Stimulated activated naive CD8-positive, alpha-beta T cell treated with anti-CD3 and anti-CD28 coated beads, Interleukin-15, amount 100 ng/mL, for 72 hours (primary cell): ENCODE results near the gene DIPK2B.

Experiments used
- ATAC-seq: fragments of 150-1000 bp; cut with Tn5 transposase; 2 replicates; pipeline ENCODE4 v1.10.0; 2021; ENCODE audit warnings: mild to moderate bottlenecking, moderate library complexity
- DNase-seq, 2 donors: peaks; one replicate each; pipeline ENCODE4 v3.0.0; 2021 to 2022
- H3K27ac Mint-ChIP-seq, 2 donors: one replicate each; pipeline ENCODE4 v1.8.0; 2022; ENCODE audit warnings: mild to moderate bottlenecking in 2 of 2, mixed read lengths in 2 of 2, moderate library complexity in 2 of 2
- H3K27me3 Mint-ChIP-seq: one replicate; pipeline ENCODE4 v1.8.0; 2022; ENCODE audit warnings: mixed read lengths
- H3K4me1 Mint-ChIP-seq: one replicate; pipeline ENCODE4 v1.8.0; 2022; ENCODE audit warnings: mild to moderate bottlenecking, mixed read lengths
- H3K4me3 Mint-ChIP-seq, 2 donors: one replicate each; pipeline ENCODE4 v1.8.0; 2022; ENCODE audit warnings: mild to moderate bottlenecking in 2 of 2, mixed read lengths in 2 of 2, moderate library complexity in 1 of 2
- H3K9me3 Mint-ChIP-seq, 2 donors: one replicate each; pipeline ENCODE4 v1.8.0; 2022; ENCODE audit warnings: mixed read lengths in 2 of 2

DIPK2B gene

DNA sequence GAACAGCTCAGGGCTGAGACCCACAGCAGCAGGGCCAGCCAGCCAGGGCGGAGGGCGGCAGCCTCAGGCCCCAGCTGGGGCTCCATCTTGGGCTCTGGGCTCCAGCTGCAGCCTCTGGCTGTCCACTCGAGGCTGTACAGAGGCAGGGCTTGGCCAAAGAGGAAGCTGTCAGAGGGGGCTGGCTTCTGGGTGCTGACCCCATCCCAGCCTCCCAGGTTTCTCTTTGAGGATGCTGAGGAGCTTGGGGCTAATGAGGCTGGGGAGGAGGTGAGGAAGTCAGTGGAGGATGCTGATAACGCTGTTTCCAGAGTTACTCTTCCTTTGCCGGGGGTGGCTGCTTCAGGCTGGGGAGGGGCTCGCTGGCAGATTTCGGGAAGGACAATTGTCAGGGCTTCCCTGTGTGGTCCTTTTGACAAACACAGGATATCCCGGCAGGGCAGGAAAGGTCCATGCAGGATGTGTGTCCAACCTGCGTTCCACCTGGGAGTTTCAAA is at the start of gene DIPK2B:
DIPK2B (minus strand) TSS at position 136 of the 494 bp plus-strand sequence; CDS start at position 86, 50 bp downstream.
- peaks cover 27% of the 10 kb centered on the region for H3K27me3 Mint-ChIP-seq
- H3K4me1 Mint-ChIP-seq: no peaks in the 10 kb centered on the region
- ATAC-seq (no peak), DNase-seq (no peak)
- no peak within 1 kb of the TSS for H3K4me3 Mint-ChIP-seq
- H3K9me3 Mint-ChIP-seq: peaks cover 0 to 7% of the 10 kb centered on the region in 2 donors
- H3K27ac Mint-ChIP-seq: no peak within 1 kb of the TSS

GRCh38 chrX:45240301-45240700 is 39.6 kb upstream of the DIPK2B start:
- no peak for DNase-seq
- Mint-ChIP-seq H3K4me1 (no peaks in the 10 kb centered on the region), H3K4me3 (no peak overlapping the region), H3K27ac (no peak overlapping the region), H3K9me3 (peaks cover 0 to 5% of the 10 kb centered on the region in 2 donors), H3K27me3 (no peaks in the 10 kb centered on the region)
- ATAC-seq: no peak

GRCh38 chrX:45238489-45238888 is 37.8 kb upstream of the DIPK2B start:
- H3K27me3 Mint-ChIP-seq: no peaks in the 10 kb centered on the region
- DNase-seq: no peak
- no peak for ATAC-seq
- H3K27ac Mint-ChIP-seq: no peak overlapping the region
- no peaks in the 10 kb centered on the region for H3K4me1 Mint-ChIP-seq
- peaks cover 0 to 6% of the 10 kb centered on the region in 2 donors for H3K9me3 Mint-ChIP-seq
- no peak overlapping the region for H3K4me3 Mint-ChIP-seq

GRCh38 chrX:45233531-45233930 is 32.9 kb upstream of the DIPK2B start:
- no peak for ATAC-seq

GRCh38 chrX:45232139-45232538 is 31.5 kb upstream of the DIPK2B start:
- Mint-ChIP-seq H3K27ac (no peak overlapping the region), H3K27me3 (no peaks in the 10 kb centered on the region), H3K4me1 (peaks cover 5% of the 10 kb centered on the region), H3K4me3 (no peak overlapping the region), H3K9me3 (peaks cover 4 to 13% of the 10 kb centered on the region in 2 donors)
- ATAC-seq: no peak
- no peak for DNase-seq

More at GRCh38 chrX:45233531-45233930, 32.9 kb upstream of the DIPK2B start:
- H3K27ac Mint-ChIP-seq: peak overlapping the region in 1 of 2 donors; percentile 46
- no peaks in the 10 kb centered on the region for H3K27me3 Mint-ChIP-seq
- H3K4me1 Mint-ChIP-seq: peaks cover 5% of the 10 kb centered on the region
- H3K9me3 Mint-ChIP-seq: peaks cover 4 to 13% of the 10 kb centered on the region in 2 donors
- no peak overlapping the region for H3K4me3 Mint-ChIP-seq
- DNase-seq: no peak

GRCh38 chrX:45230410-45230809 is 29.7 kb upstream of the DIPK2B start:
- Mint-ChIP-seq H3K4me1 (peaks cover 5% of the 10 kb centered on the region), H3K9me3 (peaks cover 4 to 13% of the 10 kb centered on the region in 2 donors), H3K27ac (no peak overlapping the region), H3K4me3 (no peak overlapping the region), H3K27me3 (no peaks in the 10 kb centered on the region)
- no peak for ATAC-seq
- DNase-seq: no peak

GRCh38 chrX:45229348-45229747 is 28.7 kb upstream of the DIPK2B start:
- Mint-ChIP-seq H3K4me1 (peaks cover 5% of the 10 kb centered on the region), H3K27ac (no peak overlapping the region), H3K9me3 (peaks cover 4 to 13% of the 10 kb centered on the region in 2 donors), H3K4me3 (no peak overlapping the region), H3K27me3 (no peaks in the 10 kb centered on the region)
- ATAC-seq (no peak), DNase-seq (no peak)

DNA sequence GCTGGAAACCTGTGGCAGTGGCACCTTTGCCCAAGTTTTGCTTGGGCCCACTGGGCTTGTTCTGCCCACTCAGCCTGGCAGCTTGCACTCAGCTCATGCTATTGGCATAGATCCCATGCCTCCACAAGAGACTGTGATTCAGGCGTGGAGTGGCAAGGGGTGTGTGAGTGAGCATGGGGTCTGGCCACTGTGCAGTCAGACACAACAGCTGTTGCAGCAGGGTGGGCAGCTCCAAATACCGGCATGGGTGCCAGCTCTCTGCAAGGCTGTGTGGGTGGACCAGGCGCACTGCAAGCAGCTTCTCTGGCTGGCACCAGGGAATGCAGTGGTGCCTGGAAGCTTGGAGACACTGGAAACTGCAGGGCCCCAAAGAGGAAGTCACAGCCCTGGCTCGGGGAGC is 27.4 kb upstream of the DIPK2B start:
- H3K9me3 Mint-ChIP-seq: peaks cover 3 to 4% of the 10 kb centered on the region in 2 donors
- H3K27ac Mint-ChIP-seq: no peak overlapping the region
- no peak overlapping the region for H3K4me3 Mint-ChIP-seq
- DNase-seq (no peak), ATAC-seq (no peak)
- peaks cover under 1% of the 10 kb centered on the region for H3K27me3 Mint-ChIP-seq
- H3K4me1 Mint-ChIP-seq: peaks cover 5% of the 10 kb centered on the region

DNA sequence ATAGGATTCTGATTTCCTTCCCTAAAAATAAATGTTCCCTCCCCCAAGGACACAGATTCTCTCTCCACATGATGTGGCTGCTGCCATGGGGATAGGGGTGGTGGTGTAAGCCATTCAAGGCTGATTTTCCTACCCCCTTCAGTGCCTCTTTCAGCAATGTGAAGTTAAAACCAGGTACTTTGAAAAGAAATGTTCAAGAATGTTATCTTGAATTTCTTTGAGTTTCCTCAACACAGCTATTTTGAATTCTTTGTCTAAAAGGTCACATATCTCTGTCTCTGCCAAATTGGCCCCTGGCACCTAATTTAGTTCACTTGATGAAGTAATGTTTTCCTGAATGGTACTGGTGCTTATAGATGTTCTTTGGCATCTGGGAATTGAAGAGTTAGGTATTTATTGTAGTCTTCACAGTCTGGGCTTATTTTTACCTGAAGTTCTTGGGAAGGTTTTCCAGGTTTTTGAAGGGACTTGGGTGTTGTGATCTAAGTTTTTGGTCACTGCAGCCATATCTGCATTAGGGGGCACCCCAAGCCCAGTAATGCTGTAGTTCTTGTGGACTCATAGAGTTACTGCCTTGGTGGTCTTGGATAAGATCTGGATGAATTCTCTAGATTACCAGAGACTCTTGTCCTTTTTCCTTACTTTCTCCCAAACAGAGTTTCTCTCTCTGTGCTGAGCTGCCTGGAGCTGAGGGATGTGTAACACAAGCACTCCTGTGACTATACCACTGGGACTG is 7.6 kb upstream of the DIPK2B start:
- Mint-ChIP-seq H3K4me1 (no peaks in the 10 kb centered on the region), H3K9me3 (peaks cover 9 to 22% of the 10 kb centered on the region in 2 donors), H3K27ac (no peak overlapping the region), H3K27me3 (peaks cover 9% of the 10 kb centered on the region), H3K4me3 (no peak overlapping the region)
- DNase-seq (no peak), ATAC-seq (no peak)

- no peak for ATAC-seq
- Mint-ChIP-seq H3K4me1 (no peaks in the 10 kb centered on the region), H3K27ac (no peak overlapping the region), H3K27me3 (peaks cover 36% of the 10 kb centered on the region), H3K4me3 (no peak overlapping the region), H3K9me3 (peaks cover 9 to 17% of the 10 kb centered on the region in 2 donors)
- no peak for DNase-seq
Measured at GRCh38 chrX:45202171-45202570, 1.5 kb upstream of the DIPK2B start.

DNA sequence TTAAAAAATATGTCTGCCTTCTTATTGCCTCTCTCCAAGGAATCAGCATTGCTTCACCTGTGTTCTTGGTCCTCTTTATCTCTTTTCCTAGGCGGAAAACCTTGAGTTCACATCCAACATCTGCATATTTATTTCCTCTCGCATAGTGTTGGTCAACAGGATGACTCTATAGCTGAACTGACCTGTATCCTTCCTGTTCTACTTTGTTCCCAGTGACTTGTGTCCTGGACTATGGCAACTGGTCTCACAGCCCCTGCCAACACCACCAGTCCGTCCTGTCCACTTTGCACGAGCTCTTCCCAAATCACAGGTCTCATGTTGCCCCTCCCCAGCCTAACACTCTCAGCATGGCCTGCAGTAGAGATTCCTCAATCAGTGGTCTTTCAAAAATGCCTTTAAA is 2.0 kb downstream of the DIPK2B start:
- Mint-ChIP-seq H3K27ac (no peak overlapping the region), H3K4me1 (no peaks in the 10 kb centered on the region), H3K4me3 (no peak overlapping the region), H3K9me3 (no peaks in the 10 kb centered on the region), H3K27me3 (peaks cover 27% of the 10 kb centered on the region)
- DNase-seq: no peak
- ATAC-seq: no peak

DNA sequence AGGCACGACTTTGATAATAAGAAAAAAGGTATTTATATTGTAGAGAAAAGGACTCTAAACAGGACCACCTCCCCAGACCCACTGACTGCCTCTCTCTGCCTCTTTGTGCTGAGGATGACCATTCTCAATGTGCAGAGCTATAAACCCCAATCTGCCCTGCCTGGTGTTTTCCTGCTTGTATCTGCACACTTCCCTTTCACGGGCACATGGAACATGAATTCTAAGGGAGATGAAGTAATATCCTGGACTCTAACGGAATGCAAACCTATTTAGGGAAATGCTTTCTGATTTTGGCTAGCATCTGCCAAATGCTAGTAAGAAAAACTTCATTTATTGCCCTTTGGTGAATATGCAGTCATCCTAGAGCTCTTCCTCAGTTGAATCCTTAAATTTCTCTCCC is 2.4 kb downstream of the DIPK2B start:
- ATAC-seq (no peak), DNase-seq (no peak)
- Mint-ChIP-seq H3K9me3 (no peaks in the 10 kb centered on the region), H3K27ac (no peak overlapping the region), H3K4me1 (no peaks in the 10 kb centered on the region), H3K4me3 (no peak overlapping the region), H3K27me3 (peaks cover 27% of the 10 kb centered on the region)

GRCh38 chrX:45196701-45197100 is 4.0 kb downstream of the DIPK2B start:
- ATAC-seq: no peak
- H3K9me3 Mint-ChIP-seq: no peaks in the 10 kb centered on the region
- H3K4me3 Mint-ChIP-seq: no peak overlapping the region
- H3K4me1 Mint-ChIP-seq: peaks cover 3% of the 10 kb centered on the region
- H3K27ac Mint-ChIP-seq: no peak overlapping the region
- no peak for DNase-seq
- peaks cover 24% of the 10 kb centered on the region for H3K27me3 Mint-ChIP-seq

- DNase-seq (no peak), ATAC-seq (no peak)
- Mint-ChIP-seq H3K4me1 (peaks cover 21% of the 10 kb centered on the region), H3K9me3 (no peaks in the 10 kb centered on the region), H3K27ac (no peak overlapping the region), H3K27me3 (no peaks in the 10 kb centered on the region), H3K4me3 (no peak overlapping the region)
Measured at GRCh38 chrX:45191820-45192409, 8.8 kb downstream of the DIPK2B start.

- ATAC-seq (peak; percentile 54), DNase-seq (no peak)
- H3K9me3 Mint-ChIP-seq: no peaks in the 10 kb centered on the region
- peaks cover 21% of the 10 kb centered on the region for H3K4me1 Mint-ChIP-seq
- H3K4me3 Mint-ChIP-seq: no peak overlapping the region
- no peak overlapping the region for H3K27ac Mint-ChIP-seq
- H3K27me3 Mint-ChIP-seq: no peaks in the 10 kb centered on the region
Measured at GRCh38 chrX:45191383-45191782, 9.3 kb downstream of the DIPK2B start.

DNA sequence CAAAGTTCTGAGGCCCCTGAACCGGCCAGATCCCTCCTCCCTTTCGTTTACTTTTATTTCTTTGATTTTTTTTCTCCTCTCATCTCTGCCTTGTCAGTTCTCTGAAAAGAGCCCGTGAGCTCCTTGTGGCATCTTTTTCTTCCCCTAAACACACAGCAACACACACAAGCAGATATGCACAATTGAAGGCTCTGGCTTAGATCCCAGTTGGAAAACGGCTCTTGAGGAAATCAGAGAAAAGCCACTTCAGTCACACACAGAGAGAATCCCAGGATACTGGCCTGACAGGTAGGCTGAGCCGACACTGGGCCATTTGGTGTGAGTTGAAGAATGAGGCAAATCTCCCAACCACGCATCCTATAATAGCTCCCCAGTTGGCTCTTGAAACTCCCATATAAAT is 12.9 kb downstream of the DIPK2B start:
- no peak for DNase-seq
- no peak for ATAC-seq
- Mint-ChIP-seq H3K27ac (peak overlapping the region; percentile 66 to 86), H3K4me1 (peaks cover 21% of the 10 kb centered on the region), H3K27me3 (no peaks in the 10 kb centered on the region), H3K4me3 (peak overlapping the region; percentile 86 to 93), H3K9me3 (no peaks in the 10 kb centered on the region)
